NCI-H146 treated with DMSO at 0.1 percent for 48 hours (cell line): ENCODE measurements around the gene CIROP.

Experiments
- DNase-seq: peaks from one replicate; lab custom pipeline; 2025; ENCODE audit not compliant: unreplicated experiment; lab: John Stamatoyannopoulos, UW

The CIROP gene

GRCh38 chr14:23051141-23052057 lies 53.4 kb downstream of the CIROP start:
- no peak for DNase-seq
